ENCODE results near the gene S100A11. TPM values are rescaled to one million over a fixed set of nuclear protein-coding genes. Genes with fewer than 3 reads are reported as not detected.

Gene S100A11
- total RNA-seq, 6 experiments from 2014 or later = 1,164 to 1,256 (median 1,179) TPM

GRCh38 chr1:152018537-152018936 is 18.3 kb downstream of the S100A11 start:
- TF ChIP-seq, protein P1, sequence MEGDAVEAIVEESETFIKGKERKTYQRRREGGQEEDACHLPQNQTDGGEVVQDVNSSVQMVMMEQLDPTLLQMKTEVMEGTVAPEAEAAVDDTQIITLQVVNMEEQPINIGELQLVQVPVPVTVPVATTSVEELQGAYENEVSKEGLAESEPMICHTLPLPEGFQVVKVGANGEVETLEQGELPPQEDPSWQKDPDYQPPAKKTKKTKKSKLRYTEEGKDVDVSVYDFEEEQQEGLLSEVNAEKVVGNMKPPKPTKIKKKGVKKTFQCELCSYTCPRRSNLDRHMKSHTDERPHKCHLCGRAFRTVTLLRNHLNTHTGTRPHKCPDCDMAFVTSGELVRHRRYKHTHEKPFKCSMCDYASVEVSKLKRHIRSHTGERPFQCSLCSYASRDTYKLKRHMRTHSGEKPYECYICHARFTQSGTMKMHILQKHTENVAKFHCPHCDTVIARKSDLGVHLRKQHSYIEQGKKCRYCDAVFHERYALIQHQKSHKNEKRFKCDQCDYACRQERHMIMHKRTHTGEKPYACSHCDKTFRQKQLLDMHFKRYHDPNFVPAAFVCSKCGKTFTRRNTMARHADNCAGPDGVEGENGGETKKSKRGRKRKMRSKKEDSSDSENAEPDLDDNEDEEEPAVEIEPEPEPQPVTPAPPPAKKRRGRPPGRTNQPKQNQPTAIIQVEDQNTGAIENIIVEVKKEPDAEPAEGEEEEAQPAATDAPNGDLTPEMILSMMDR (IDR thresholded peaks at IDR 0.05) = peak; percentile 79
- H3K27ac Mint-ChIP-seq = no peak overlapping the region
- H3K4me1 Mint-ChIP-seq (ENCODE audit: low read depth) = no peaks in the 10 kb centered on the region
- no peaks in the 10 kb centered on the region for H3K36me3 Mint-ChIP-seq (ENCODE audit: low read depth)
- H3K9me3 Mint-ChIP-seq = no peaks in the 10 kb centered on the region
- H3K4me3 Mint-ChIP-seq = no peak overlapping the region
- peak; percentile 30 for DNase-seq
- H3K27me3 Mint-ChIP-seq (ENCODE audit: insufficient read depth) = peaks cover 56% of the 10 kb centered on the region

GRCh38 chr1:152015766-152016165 is 21.0 kb downstream of the S100A11 start:
- no peaks in the 10 kb centered on the region for H3K9me3 Mint-ChIP-seq
- H3K4me1 Mint-ChIP-seq (ENCODE audit: low read depth) = no peaks in the 10 kb centered on the region
- no peak for DNase-seq
- no peak overlapping the region for H3K4me3 Mint-ChIP-seq
- H3K27me3 Mint-ChIP-seq (ENCODE audit: insufficient read depth) = peaks cover 48% of the 10 kb centered on the region
- H3K36me3 Mint-ChIP-seq (ENCODE audit: low read depth) = no peaks in the 10 kb centered on the region
- TF ChIP-seq, protein P1 (IDR thresholded peaks at IDR 0.05) = no peak
- no peak overlapping the region for H3K27ac Mint-ChIP-seq

DNA sequence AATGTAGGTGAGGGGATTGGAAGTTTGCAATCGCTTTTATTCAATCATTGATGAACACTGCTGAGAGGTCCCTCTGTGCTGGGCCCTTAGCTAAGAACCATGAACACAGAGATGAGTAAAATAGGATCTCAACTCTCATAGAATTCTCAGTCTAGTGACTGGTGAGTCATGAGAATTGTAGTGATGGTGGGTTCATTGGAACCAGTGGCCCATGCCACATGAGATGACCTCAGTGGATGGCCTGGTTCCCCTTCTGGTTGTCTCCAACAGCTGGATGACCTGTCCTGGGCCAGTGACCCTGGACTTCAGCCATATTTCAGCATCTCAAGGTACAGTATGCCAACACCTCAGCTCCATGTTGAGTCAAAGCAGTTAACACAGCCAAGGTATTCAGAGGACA is 21.9 kb downstream of the S100A11 start:
- H3K27me3 Mint-ChIP-seq (ENCODE audit: insufficient read depth) = peaks cover 48% of the 10 kb centered on the region
- H3K27ac Mint-ChIP-seq = no peak overlapping the region
- DNase-seq = no peak
- H3K4me3 Mint-ChIP-seq = no peak overlapping the region
- H3K4me1 Mint-ChIP-seq (ENCODE audit: low read depth) = no peaks in the 10 kb centered on the region
- H3K36me3 Mint-ChIP-seq (ENCODE audit: low read depth) = no peaks in the 10 kb centered on the region
- TF ChIP-seq, protein P1 (IDR thresholded peaks at IDR 0.05) = no peak
- no peaks in the 10 kb centered on the region for H3K9me3 Mint-ChIP-seq

- Mint-ChIP-seq H3K27me3 (ENCODE audit: insufficient read depth) (peaks cover 59% of the 10 kb centered on the region), H3K4me1 (ENCODE audit: low read depth) (no peaks in the 10 kb centered on the region), H3K4me3 (no peak overlapping the region), H3K36me3 (ENCODE audit: low read depth) (no peaks in the 10 kb centered on the region), H3K9me3 (no peaks in the 10 kb centered on the region), H3K27ac (no peak overlapping the region)
- peak; percentile 38 for DNase-seq
- TF ChIP-seq, protein P1 (IDR thresholded peaks at IDR 0.05) = peak; percentile 79
Observed at GRCh38 chr1:152013664-152014237, 23.1 kb downstream of the S100A11 start.

DNA sequence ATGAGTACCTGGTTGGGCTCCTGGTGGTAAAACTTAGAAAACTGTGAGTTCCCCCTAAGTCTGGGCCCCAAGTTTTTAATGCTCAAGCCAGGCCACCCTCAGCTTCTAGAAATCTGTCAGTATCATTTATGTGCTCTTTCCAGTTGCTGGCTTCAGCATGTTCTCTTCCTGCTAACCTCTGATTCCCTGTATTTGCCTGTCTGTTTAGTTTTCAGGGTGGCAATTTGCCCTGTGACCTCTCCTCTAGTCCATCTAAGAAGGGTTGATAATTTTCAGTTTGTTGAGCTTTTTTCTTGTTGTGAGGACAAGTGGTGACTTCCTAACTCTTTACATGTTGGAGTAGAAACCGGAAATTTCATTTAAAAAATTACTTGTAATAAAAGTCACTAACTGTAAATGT is 27.1 kb downstream of the S100A11 start:
- no peak overlapping the region for H3K4me3 Mint-ChIP-seq
- peaks cover 51% of the 10 kb centered on the region for H3K27me3 Mint-ChIP-seq (ENCODE audit: insufficient read depth)
- no peaks in the 10 kb centered on the region for H3K36me3 Mint-ChIP-seq (ENCODE audit: low read depth)

More for the DNA sequence above, 27.1 kb downstream of the S100A11 start:
- TF ChIP-seq, protein P1 (IDR thresholded peaks at IDR 0.05) = no peak
- Mint-ChIP-seq H3K4me1 (ENCODE audit: low read depth) (no peaks in the 10 kb centered on the region), H3K27ac (no peak overlapping the region), H3K9me3 (no peaks in the 10 kb centered on the region)
- no peak for DNase-seq

Measured in HFFc6 (cell line).